HG03439 (cell line): ENCODE results near the gene MBP.

ENCODE experiments used
- ATAC-seq: cut with Tn5 transposase; IDR thresholded peaks from one replicate; pipeline ENCODE4 v1.9.1; 2021; ENCODE audit warnings: mild to moderate bottlenecking, moderate library complexity; ENCODE audit not compliant: unreplicated experiment

The MBP gene

GRCh38 chr18:77054606-77055428 is 77.8 kb downstream of the MBP start:
- peak; percentile 90 for ATAC-seq

GRCh38 chr18:77054288-77054605 is 78.3 kb downstream of the MBP start:
- ATAC-seq = peak; percentile 11

GRCh38 chr18:77053616-77054287 is 78.8 kb downstream of the MBP start:
- ATAC-seq = no peak

GRCh38 chr18:77052983-77053309 is 79.6 kb downstream of the MBP start:
- no peak for ATAC-seq

GRCh38 chr18:77052297-77052982 is 80.1 kb downstream of the MBP start:
- no peak for ATAC-seq

- ATAC-seq = no peak
Measured at GRCh38 chr18:77051581-77052296, 80.8 kb downstream of the MBP start.

- no peak for ATAC-seq
Measured at GRCh38 chr18:77049938-77050337, 82.6 kb downstream of the MBP start.

- no peak for ATAC-seq
Measured at GRCh38 chr18:77047803-77048419, 84.7 kb downstream of the MBP start.

GRCh38 chr18:77046994-77047393 is 85.6 kb downstream of the MBP start:
- no peak for ATAC-seq

GRCh38 chr18:77046409-77046808 is 86.2 kb downstream of the MBP start:
- ATAC-seq = no peak

- no peak for ATAC-seq
Measured at GRCh38 chr18:77045677-77046076, 86.9 kb downstream of the MBP start.

- ATAC-seq = no peak
Measured at GRCh38 chr18:77044866-77045664, 87.5 kb downstream of the MBP start.

GRCh38 chr18:77043541-77044280 is 88.9 kb downstream of the MBP start:
- no peak for ATAC-seq

GRCh38 chr18:77042583-77042982 is 90.0 kb downstream of the MBP start:
- ATAC-seq = no peak

GRCh38 chr18:77039196-77040130 is 93.1 kb downstream of the MBP start:
- ATAC-seq = no peak

- no peak for ATAC-seq
Measured at GRCh38 chr18:77038182-77038858, 94.3 kb downstream of the MBP start.

GRCh38 chr18:77037567-77037966 is 95.0 kb downstream of the MBP start:
- ATAC-seq = no peak
